Tibial nerve (tissue), 4 donors: ENCODE measurements around the gene WDR37.

Source experiments
- EP300 ChIP-seq, 2 donors: sonication (generic); formaldehyde crosslinking; IDR thresholded peaks; one replicate each; pipeline ENCODE4 v1.6.1; 2017; ENCODE audit warnings: antibody characterized with exemption in 2 of 2, mild to moderate bottlenecking in 1 of 2
- POLR2A ChIP-seq, 2 donors: fragments of 450-650 bp; IDR thresholded peaks; one replicate each; pipeline ENCODE4 v1.6.1; 2017; ENCODE audit warnings: antibody characterized with exemption in 2 of 2, mild to moderate bottlenecking in 2 of 2, moderate library complexity in 2 of 2
- TF ChIP-seq, protein P1 (sequence below), 5 experiments: fragments of 200-600 bp in 3 of 5; fragments of 450-650 bp in 2 of 5; sonication (generic) in 3 of 5; IDR thresholded peaks; one replicate each; pipeline ENCODE4 v1.5.1; 2016 to 2019; ENCODE audit warnings: antibody characterized with exemption in 5 of 5, mild to moderate bottlenecking in 3 of 5, moderate library complexity in 2 of 5

DNA sequence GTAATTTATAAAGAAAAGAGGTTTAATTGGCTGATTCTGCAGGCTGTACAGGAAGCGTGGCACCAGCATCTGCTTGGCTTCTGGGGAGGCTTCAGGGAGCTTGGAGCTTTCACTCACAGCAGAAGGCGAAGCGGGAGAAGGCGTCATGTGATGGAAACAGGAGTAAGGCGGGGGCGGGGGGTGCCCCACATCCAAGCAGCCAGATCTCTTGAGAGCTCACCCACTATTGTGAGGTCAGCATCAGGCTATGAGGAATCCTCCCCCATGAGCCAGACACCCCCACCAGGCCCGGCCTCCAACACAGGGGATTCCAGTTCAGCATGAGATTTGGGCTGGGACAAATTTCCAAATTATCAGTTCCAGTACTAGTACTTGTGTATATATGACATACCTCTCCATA is 46.2 kb downstream of the WDR37 start:
- TF ChIP-seq, protein P1, sequence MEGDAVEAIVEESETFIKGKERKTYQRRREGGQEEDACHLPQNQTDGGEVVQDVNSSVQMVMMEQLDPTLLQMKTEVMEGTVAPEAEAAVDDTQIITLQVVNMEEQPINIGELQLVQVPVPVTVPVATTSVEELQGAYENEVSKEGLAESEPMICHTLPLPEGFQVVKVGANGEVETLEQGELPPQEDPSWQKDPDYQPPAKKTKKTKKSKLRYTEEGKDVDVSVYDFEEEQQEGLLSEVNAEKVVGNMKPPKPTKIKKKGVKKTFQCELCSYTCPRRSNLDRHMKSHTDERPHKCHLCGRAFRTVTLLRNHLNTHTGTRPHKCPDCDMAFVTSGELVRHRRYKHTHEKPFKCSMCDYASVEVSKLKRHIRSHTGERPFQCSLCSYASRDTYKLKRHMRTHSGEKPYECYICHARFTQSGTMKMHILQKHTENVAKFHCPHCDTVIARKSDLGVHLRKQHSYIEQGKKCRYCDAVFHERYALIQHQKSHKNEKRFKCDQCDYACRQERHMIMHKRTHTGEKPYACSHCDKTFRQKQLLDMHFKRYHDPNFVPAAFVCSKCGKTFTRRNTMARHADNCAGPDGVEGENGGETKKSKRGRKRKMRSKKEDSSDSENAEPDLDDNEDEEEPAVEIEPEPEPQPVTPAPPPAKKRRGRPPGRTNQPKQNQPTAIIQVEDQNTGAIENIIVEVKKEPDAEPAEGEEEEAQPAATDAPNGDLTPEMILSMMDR (IDR thresholded peaks at IDR 0.05): no peak
- TF ChIP-seq POLR2A (IDR thresholded peaks at IDR 0.05) (no peak), EP300 (IDR thresholded peaks at IDR 0.05) (no peak)
